Left renal pelvis (tissue), 4 donors: ENCODE data around the gene CYTH1. TPM values are rescaled to one million over a fixed set of nuclear protein-coding genes. Genes with fewer than 3 reads are reported as not detected.

Experiments used
- DNase-seq, 4 donors: peaks; one replicate each; pipeline ENCODE4 v3.0.0-alpha.2; 2013; ENCODE audit warnings: low read depth in 4 of 4, low spot score in 3 of 4
- polyA plus RNA-seq, 4 donors: library from polyadenylated mRNA; unstranded; fragments of 120-200 nt; gene quantifications; one replicate each; pipeline ENCODE4 v1.2.1, GENCODE V29; 2013; ENCODE audit not compliant: insufficient read length in 4 of 4

The CYTH1 gene
- polyA plus RNA-seq, 4 donors, result 20.4 to 25.6 (median 24.9) TPM

GRCh38 chr17:78659546-78659945 lies 122.5 kb downstream of the CYTH1 start:
- DNase-seq, result no peak

DNA sequence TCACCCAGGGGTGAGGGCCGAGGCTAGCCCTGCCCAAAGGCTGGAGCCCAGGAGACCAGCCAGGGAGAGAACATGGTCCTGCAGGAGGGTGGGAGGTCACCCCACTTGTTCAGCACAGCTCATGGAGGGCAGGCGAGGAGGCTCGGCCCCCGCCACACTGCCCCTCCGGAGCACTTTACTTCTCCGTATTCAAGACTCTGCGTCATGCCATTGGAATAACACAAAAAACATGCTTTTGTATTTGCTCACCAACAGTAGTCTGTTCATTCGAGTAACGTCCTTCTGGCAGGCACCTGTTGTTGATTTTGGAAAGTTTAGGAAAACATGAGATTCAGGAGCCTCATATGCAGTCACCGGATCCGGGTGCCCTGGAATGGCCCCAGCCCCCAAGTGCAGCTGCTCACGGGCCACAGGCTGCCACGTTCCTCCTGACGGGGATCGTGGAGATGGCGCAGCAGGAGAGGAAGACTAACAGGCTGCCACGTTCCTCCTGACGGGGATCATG lies 123.7 kb downstream of the CYTH1 start:
- no peak for DNase-seq

- no peak for DNase-seq
Measured at GRCh38 chr17:78655251-78655940, 126.7 kb downstream of the CYTH1 start.

GRCh38 chr17:78654325-78654724 lies 127.7 kb downstream of the CYTH1 start:
- no peak for DNase-seq

- DNase-seq, result no peak
Measured at GRCh38 chr17:78653382-78653781, 128.7 kb downstream of the CYTH1 start.

DNA sequence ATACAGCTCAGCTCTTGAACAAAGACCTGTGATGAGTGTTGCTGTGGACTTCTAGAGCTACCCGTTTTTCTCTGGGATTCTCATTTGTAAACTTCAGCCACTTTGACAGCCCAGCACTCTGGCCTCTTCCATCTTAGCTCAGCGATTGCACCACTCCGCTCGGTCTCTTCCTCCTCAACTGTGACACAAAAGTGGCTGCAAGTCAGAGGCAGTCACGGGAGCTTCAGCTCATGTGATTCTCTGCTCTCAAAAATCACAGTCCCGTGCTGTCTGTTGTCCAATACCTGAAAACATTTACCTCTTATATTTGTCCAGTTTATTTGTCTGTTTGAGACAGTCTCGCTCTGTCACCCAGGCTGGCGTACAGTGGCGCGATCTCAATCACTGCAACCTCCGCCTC lies 129.2 kb downstream of the CYTH1 start:
- no peak for DNase-seq

GRCh38 chr17:78652024-78652423 lies 130.0 kb downstream of the CYTH1 start:
- no peak for DNase-seq

DNA sequence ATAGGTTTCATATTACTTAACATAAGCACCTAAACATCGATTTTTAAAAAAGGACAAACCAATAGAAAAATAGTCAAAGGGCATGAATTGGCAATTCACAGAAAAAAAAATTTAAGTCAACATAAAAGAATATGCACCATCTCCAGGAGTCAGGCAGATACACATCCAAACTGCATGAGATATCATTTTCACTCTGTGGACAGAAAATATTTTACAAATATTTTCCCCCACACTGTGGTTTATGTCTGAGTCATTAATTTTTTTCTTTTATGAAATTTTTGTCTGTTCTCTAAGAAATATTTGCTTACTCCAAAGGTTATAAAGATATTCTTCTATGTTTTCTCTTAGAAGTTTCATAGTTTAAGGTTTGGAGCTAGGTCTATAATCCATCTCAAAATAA lies 130.5 kb downstream of the CYTH1 start:
- DNase-seq, result no peak

- no peak for DNase-seq
Measured at GRCh38 chr17:78650093-78650715, 131.9 kb downstream of the CYTH1 start.

DNA sequence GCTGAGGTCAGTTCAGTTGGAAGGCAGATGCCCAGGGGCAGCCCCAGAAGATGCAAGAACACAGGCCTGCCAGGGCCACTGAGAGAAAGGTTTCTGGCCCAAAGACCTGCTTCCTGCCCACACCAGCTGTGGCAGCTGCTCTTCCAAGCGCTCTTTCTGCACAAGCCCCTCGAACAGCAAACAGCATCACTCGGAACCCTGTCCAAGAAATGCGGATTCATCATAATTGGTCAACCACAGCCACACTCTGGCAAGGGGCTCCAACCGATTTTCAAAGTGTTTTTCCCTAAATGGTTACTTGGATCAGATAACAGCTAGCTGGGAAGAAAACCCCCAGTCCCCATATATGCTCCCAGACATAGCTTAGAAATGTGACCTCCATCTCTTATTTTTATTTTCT lies 133.8 kb downstream of the CYTH1 start:
- DNase-seq, result no peak

DNA sequence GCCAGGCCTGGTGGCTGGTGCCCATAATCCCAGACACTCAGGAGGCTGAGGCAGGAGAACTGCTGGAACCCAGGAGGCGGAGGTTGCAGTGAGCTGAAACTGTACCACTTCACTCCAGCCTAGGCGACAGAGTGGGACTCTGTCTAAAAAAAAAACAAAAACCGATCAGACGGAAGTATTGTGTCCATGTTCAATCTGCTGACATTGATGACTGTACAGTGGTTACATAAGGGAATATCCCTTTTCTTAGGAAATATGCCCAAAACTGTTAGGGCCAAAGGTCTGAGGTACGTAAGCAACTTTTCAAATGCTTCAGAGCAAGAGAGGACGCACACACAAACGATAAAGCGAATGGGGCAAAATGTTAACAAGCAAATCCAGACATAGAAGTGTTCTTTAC lies 135.0 kb downstream of the CYTH1 start:
- DNase-seq, result no peak

GRCh38 chr17:78645421-78646295 lies 136.4 kb downstream of the CYTH1 start:
- no peak for DNase-seq

DNA sequence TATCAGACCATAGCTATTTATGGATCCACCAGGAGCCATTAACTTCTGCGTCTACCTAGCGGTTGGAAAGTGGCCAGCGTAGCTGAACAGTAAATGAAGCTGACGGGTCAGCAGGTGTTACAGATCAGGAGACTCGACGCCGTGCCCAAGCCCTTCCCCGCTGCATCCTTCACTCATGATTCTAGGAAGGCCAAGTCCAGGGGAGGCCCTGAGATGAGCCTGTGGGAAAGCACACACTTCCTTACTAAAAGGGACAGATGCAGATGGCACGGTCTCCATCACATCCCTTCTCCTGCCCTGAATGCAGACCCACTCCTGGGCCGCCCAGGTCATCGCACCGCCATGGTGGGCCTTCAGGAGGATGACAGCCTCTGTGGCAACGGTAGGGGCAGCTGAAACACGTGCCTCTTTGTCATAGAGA lies 137.1 kb downstream of the CYTH1 start:
- DNase-seq, result no peak

DNA sequence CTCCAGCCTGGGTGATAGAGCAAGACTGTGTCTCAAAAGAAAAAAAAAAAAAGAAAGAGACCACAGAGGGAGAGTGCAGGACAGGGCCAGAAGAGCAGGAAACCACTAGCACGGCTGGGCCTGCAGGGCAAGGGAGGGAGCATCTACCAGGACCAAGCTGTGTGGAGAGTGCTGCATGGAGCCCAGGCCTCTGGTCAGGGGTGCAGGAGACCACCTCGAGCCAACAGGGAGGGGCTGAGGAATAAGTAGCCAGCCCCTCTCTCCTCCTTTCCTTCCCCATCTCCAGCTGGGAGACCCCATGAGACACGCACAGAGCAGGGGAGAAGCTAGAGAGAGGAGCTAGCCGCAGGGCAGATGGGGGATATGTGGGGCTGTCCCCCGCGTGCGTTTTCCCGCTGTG lies 137.8 kb downstream of the CYTH1 start:
- DNase-seq, result no peak

- DNase-seq, result no peak
Measured at GRCh38 chr17:78643326-78643725, 138.7 kb downstream of the CYTH1 start.

- DNase-seq, result no peak
Measured at GRCh38 chr17:78642707-78643106, 139.4 kb downstream of the CYTH1 start.

DNA sequence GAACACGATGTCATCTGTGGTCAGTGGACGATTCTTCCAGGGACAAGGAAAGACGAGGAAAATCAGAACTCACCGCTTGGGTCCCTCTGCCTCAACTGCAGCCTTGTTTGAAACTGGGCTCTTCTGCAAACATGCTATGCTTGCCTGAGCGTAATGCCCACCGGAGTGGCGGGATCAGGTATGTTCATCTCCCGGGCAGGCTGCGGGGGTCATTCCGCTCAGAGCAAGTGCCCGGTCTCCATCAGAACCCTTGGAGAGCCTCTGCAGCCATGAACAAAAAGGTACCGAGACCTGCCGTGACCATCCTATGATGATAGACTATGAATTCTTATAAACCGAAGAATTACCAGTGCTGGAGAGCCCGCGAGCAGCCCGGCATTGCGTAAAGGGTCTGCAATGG lies 140.4 kb downstream of the CYTH1 start:
- no peak for DNase-seq

GRCh38 chr17:78641243-78641642 lies 140.8 kb downstream of the CYTH1 start:
- DNase-seq, result no peak

- DNase-seq, result no peak
Measured at GRCh38 chr17:78640700-78641099, 141.4 kb downstream of the CYTH1 start.

GRCh38 chr17:78637643-78638420 lies 144.2 kb downstream of the CYTH1 start:
- DNase-seq, result no peak

DNA sequence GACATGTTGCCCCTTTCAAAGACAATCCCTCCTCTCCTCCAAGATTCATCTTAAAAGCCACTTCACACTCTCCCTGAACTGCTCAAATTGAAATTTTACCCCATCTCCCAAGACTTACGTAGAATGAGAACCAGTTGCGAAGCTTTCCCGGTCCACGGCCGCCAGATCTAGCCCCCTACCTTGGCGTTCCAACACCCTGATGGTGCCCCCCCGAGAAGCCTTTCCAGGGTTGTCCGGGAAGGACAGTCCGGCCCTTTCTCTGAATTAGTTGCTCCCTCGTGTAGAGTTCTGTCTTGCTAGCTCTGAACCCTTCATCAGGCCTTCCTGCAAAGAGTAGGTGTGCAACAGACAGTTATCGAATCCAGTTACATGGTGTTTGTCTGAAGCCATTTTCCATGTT lies 144.9 kb downstream of the CYTH1 start:
- no peak for DNase-seq
